ENCODE measurements around the gene GRM1.

DNA sequence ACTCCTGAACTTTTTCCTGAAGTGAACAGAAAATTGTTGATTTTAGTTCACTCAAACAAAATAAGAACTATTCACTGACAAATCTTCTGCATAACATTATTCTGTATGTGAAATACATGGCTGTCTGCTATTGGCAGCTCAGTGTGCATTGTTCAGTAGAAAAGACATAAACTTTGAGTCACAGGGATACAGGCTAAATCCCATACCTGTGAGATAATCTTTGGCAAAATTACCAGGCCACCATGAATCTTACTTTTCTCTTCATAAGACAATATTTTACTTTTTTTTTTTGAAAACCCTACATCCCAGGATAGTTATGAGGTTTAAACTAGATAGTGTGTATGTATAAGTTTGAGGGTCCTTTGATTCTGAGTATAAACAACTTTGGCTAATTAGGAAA is 224.8 kb downstream of the GRM1 start:
- TF ChIP-seq, protein P1, sequence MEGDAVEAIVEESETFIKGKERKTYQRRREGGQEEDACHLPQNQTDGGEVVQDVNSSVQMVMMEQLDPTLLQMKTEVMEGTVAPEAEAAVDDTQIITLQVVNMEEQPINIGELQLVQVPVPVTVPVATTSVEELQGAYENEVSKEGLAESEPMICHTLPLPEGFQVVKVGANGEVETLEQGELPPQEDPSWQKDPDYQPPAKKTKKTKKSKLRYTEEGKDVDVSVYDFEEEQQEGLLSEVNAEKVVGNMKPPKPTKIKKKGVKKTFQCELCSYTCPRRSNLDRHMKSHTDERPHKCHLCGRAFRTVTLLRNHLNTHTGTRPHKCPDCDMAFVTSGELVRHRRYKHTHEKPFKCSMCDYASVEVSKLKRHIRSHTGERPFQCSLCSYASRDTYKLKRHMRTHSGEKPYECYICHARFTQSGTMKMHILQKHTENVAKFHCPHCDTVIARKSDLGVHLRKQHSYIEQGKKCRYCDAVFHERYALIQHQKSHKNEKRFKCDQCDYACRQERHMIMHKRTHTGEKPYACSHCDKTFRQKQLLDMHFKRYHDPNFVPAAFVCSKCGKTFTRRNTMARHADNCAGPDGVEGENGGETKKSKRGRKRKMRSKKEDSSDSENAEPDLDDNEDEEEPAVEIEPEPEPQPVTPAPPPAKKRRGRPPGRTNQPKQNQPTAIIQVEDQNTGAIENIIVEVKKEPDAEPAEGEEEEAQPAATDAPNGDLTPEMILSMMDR (conservative IDR thresholded peaks at IDR 0.05): no peak
- TF ChIP-seq ZFX (IDR thresholded peaks at IDR 0.05): no peak

Measured in C4-2B (cell line).